Fibroblast of peridontal ligament (primary cell): ENCODE measurements around the gene TMEM60.
"Not testable (repeated sequence)": the region's sequence is repeated elsewhere in the genome, so short reads cannot be mapped to it uniquely, and the experiment has no call there.

Experiments
- DNase-seq: peaks from one replicate; pipeline ENCODE4 v3.0.0-alpha.2; 2010; ENCODE audit errors: extremely low read depth

The TMEM60 gene

GRCh38 chr7:77798394-77799077 is at the start of gene TMEM60, which contains the start of gene PHTF2:
TMEM60 (minus strand) TSS chr7:77798434; CDS start chr7:77794373, 4,061 bp downstream.
PHTF2 (plus strand) TSS chr7:77798773.
- peak; percentile 100 for DNase-seq

- no peak for DNase-seq
Measured at GRCh38 chr7:77846317-77847092, 48.3 kb upstream of the TMEM60 start.

GRCh38 chr7:77843194-77843593 is 45.0 kb upstream of the TMEM60 start:
- no peak for DNase-seq

- no peak for DNase-seq
Measured at GRCh38 chr7:77839919-77840318, 41.7 kb upstream of the TMEM60 start.

- DNase-seq: no peak
Measured at GRCh38 chr7:77838929-77839491, 40.8 kb upstream of the TMEM60 start.

- DNase-seq: no peak
Measured at GRCh38 chr7:77837966-77838365, 39.7 kb upstream of the TMEM60 start.

- no peak for DNase-seq
Measured at GRCh38 chr7:77837275-77837674, 39.0 kb upstream of the TMEM60 start.

GRCh38 chr7:77836425-77836824 is 38.2 kb upstream of the TMEM60 start:
- not testable (repeated sequence) for DNase-seq

GRCh38 chr7:77833136-77833535 is 34.9 kb upstream of the TMEM60 start:
- peak; percentile 17 for DNase-seq

GRCh38 chr7:77831953-77832352 is 33.7 kb upstream of the TMEM60 start:
- DNase-seq: no peak

- DNase-seq: no peak
Measured at GRCh38 chr7:77831481-77831880, 33.2 kb upstream of the TMEM60 start.

GRCh38 chr7:77830649-77831355 is 32.6 kb upstream of the TMEM60 start:
- no peak for DNase-seq

GRCh38 chr7:77827999-77828398 is 29.8 kb upstream of the TMEM60 start:
- no peak for DNase-seq

GRCh38 chr7:77826300-77826699 is 28.1 kb upstream of the TMEM60 start:
- DNase-seq: no peak

GRCh38 chr7:77825131-77825530 is 26.9 kb upstream of the TMEM60 start:
- no peak for DNase-seq

- no peak for DNase-seq
Measured at GRCh38 chr7:77824636-77825035, 26.4 kb upstream of the TMEM60 start.

GRCh38 chr7:77823787-77824186 is 25.6 kb upstream of the TMEM60 start:
- DNase-seq: no peak

GRCh38 chr7:77822269-77822668 is 24.0 kb upstream of the TMEM60 start:
- no peak for DNase-seq

GRCh38 chr7:77820967-77821366 is 22.7 kb upstream of the TMEM60 start:
- no peak for DNase-seq

- DNase-seq: no peak
Measured at GRCh38 chr7:77819021-77819420, 20.8 kb upstream of the TMEM60 start.

GRCh38 chr7:77813180-77813579 is 14.9 kb upstream of the TMEM60 start:
- no peak for DNase-seq

GRCh38 chr7:77812290-77812685 is 14.1 kb upstream of the TMEM60 start:
- peak; percentile 86 for DNase-seq
